ENCODE results near the gene CREB1. TPM values are rescaled to one million over a fixed set of nuclear protein-coding genes. Genes with fewer than 3 reads are reported as not detected.

The CREB1 gene
- total and polyA plus RNA-seq, 9 of the 15 experiments (the other 6 are each of a cell fraction or from before 2014, with no cell fraction given): 8.9 to 51.3 (median 19.5) TPM

DNA sequence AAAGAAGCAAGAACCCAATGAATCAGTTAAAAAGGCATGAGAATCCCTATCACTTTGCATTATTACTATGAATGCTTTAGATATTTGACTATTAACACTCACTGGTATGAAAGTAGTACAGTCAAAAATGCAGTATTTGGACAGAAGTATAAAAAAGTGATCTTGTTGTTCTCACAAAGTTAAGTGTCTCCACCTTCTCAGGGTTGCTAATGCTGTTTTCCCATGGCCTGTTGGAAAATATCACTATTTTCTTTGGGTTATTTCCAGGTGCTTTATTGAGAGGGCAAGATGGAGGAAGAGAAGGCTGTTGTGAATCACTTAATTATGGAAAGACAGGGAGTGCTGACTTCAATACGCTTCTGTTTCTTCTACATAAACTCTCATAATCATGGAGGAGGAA, 13.6 kb upstream of the CREB1 start:
- H3K79me2 ChIP-seq (ENCODE audit: control insufficient read depth, insufficient read depth, low read length): no peaks in the 10 kb centered on the region
- FAIRE-seq (no peak), ATAC-seq (no peak), DNase-seq (ENCODE audit: extremely low read depth in 1 of 4, low spot score in 3 of 4) (no peak)
- no peak overlapping the region for H3K4me3 ChIP-seq
- intact Hi-C loops (cut with micrococcal nuclease) (no loop called here), in situ Hi-C loops (cut with MboI) (no loop called here)
- BruUV-seq (replicated peaks): no TSS peak
- H4K20me1 ChIP-seq (replicated peaks; ENCODE audit: control insufficient read depth, insufficient read depth, low read length): no peaks in the 10 kb centered on the region
- H3K27ac ChIP-seq (ENCODE audit: extremely low read depth, low read depth, low read length): no peak overlapping the region
- no peaks in the 10 kb centered on the region for H3K36me3 ChIP-seq (ENCODE audit: control insufficient read depth, insufficient read depth, low read length)
- H3K4me1 ChIP-seq (replicated peaks in 1 of 2; ENCODE audit: control insufficient read depth in 2 of 2, insufficient read depth in 2 of 2, low read length in 2 of 2): peaks cover 0 to 9% of the 10 kb centered on the region in 2 experiments; a peak in 1 of 5 replicates
- H3K9ac ChIP-seq (ENCODE audit: insufficient read depth in 1 of 2, low read depth in 2 of 2, low read length in 2 of 2): no peak overlapping the region
- TF ChIP-seq, protein P1, sequence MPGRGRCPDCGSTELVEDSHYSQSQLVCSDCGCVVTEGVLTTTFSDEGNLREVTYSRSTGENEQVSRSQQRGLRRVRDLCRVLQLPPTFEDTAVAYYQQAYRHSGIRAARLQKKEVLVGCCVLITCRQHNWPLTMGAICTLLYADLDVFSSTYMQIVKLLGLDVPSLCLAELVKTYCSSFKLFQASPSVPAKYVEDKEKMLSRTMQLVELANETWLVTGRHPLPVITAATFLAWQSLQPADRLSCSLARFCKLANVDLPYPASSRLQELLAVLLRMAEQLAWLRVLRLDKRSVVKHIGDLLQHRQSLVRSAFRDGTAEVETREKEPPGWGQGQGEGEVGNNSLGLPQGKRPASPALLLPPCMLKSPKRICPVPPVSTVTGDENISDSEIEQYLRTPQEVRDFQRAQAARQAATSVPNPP (IDR thresholded peaks at IDR 0.05; ENCODE audit: borderline replicate concordance, insufficient read depth, insufficient read length): no peak
- TF ChIP-seq SMARCA5 (IDR thresholded peaks at IDR 0.05): no peak
- no peaks in the 10 kb centered on the region for H3K9me3 ChIP-seq (replicated peaks; ENCODE audit: control insufficient read depth, insufficient read depth, low read depth, low read length)
- H3K9me1 ChIP-seq (ENCODE audit: control insufficient read depth, insufficient read depth, low read length): no peaks in the 10 kb centered on the region
- no peaks in the 10 kb centered on the region for H3K27me3 ChIP-seq (ENCODE audit: control insufficient read depth in 2 of 2, insufficient read depth in 2 of 2, low read length in 2 of 2)
- CTCF ChIA-PET (ENCODE audit: low intra/inter-chr PET ratio): no interaction called here
- no peak overlapping the region for H3K4me2 ChIP-seq (ENCODE audit: insufficient read depth, low read length)
- no peak overlapping the region for H2AFZ ChIP-seq (ENCODE audit: low read depth, low read length)
- 73% methylated on average over 1 of the region's 1 CpG for WGBS (ENCODE audit: insufficient coverage, low coverage, missing lambda C conversion rate)
- POLR2A ChIA-PET: interaction anchor here (1.5 kb wide), 1 partner anchor 13 kb away, joined by 4 read pairs; no protein-coding TSS in a partner anchor

DNA sequence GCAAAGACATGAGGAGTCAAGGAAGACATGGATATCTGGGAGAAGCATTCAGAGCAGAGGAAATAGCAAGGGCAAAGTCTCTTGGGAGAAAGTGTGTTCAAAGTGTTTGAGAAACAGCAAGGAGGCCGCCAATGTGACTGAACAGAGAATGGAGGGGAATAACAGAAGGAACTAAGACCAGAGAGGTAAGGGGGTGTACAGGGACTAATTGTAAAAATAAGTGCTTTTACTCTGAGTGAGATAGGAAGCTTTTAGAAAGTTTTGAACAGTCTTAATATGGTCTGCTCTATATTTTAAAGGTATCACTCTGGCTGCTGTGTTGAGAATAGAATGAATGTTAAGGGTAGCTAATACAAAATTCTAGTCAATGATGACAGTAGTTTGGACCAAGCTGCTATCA, 6.8 kb upstream of the CREB1 start:
- Histone ChIP-seq H3K36me3 (ENCODE audit: control insufficient read depth, insufficient read depth, low read length) (no peaks in the 10 kb centered on the region; the same call in 2 of the 3 replicates), H3K9me1 (ENCODE audit: control insufficient read depth, insufficient read depth, low read length) (no peaks in the 10 kb centered on the region), H3K27me3 (ENCODE audit: control insufficient read depth in 2 of 2, insufficient read depth in 2 of 2, low read length in 2 of 2) (no peaks in the 10 kb centered on the region), H3K9me3 (replicated peaks; ENCODE audit: control insufficient read depth, insufficient read depth, low read depth, low read length) (no peaks in the 10 kb centered on the region), H3K79me2 (ENCODE audit: control insufficient read depth, insufficient read depth, low read length) (peaks cover 3% of the 10 kb centered on the region; the same call in 2 of the 3 replicates), H2AFZ (ENCODE audit: low read depth, low read length) (no peak overlapping the region), H3K4me3 (no peak overlapping the region), H3K27ac (ENCODE audit: extremely low read depth, low read depth, low read length) (no peak overlapping the region), H3K4me2 (ENCODE audit: insufficient read depth, low read length) (no peak overlapping the region), H3K4me1 (replicated peaks in 1 of 2; ENCODE audit: control insufficient read depth in 2 of 2, insufficient read depth in 2 of 2, low read length in 2 of 2) (peaks cover 0 to 4% of the 10 kb centered on the region in 2 experiments; a peak in 3 of 5 replicates), H4K20me1 (replicated peaks; ENCODE audit: control insufficient read depth, insufficient read depth, low read length) (no peaks in the 10 kb centered on the region), H3K9ac (ENCODE audit: insufficient read depth in 1 of 2, low read depth in 2 of 2, low read length in 2 of 2) (no peak overlapping the region)
- no peak for ATAC-seq
- no peak for DNase-seq (ENCODE audit: extremely low read depth in 1 of 4, low spot score in 3 of 4)
- TF ChIP-seq HDAC8 (tag; IDR thresholded peaks at IDR 0.05): no peak
- no peak for TF ChIP-seq YY1 (IDR thresholded peaks at IDR 0.05; ENCODE audit: borderline replicate concordance in 1 of 3, control insufficient read depth in 1 of 3, extremely low read depth in 1 of 3, insufficient read depth in 3 of 3, insufficient read length in 1 of 3, insufficient replicate concordance in 2 of 3, low read depth in 1 of 3, low read length in 2 of 3)
- no peak for TF ChIP-seq TCF7L2 (IDR thresholded peaks at IDR 0.05; ENCODE audit: low read depth, low read length)
- TF ChIP-seq, protein P2, sequence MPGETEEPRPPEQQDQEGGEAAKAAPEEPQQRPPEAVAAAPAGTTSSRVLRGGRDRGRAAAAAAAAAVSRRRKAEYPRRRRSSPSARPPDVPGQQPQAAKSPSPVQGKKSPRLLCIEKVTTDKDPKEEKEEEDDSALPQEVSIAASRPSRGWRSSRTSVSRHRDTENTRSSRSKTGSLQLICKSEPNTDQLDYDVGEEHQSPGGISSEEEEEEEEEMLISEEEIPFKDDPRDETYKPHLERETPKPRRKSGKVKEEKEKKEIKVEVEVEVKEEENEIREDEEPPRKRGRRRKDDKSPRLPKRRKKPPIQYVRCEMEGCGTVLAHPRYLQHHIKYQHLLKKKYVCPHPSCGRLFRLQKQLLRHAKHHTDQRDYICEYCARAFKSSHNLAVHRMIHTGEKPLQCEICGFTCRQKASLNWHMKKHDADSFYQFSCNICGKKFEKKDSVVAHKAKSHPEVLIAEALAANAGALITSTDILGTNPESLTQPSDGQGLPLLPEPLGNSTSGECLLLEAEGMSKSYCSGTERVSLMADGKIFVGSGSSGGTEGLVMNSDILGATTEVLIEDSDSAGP (CRISPR knock-in tag; IDR thresholded peaks at IDR 0.05): no peak
- TF ChIP-seq, protein P3, sequence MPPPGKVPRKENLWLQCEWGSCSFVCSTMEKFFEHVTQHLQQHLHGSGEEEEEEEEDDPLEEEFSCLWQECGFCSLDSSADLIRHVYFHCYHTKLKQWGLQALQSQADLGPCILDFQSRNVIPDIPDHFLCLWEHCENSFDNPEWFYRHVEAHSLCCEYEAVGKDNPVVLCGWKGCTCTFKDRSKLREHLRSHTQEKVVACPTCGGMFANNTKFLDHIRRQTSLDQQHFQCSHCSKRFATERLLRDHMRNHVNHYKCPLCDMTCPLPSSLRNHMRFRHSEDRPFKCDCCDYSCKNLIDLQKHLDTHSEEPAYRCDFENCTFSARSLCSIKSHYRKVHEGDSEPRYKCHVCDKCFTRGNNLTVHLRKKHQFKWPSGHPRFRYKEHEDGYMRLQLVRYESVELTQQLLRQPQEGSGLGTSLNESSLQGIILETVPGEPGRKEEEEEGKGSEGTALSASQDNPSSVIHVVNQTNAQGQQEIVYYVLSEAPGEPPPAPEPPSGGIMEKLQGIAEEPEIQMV (tag; conservative IDR thresholded peaks at IDR 0.05; ENCODE audit: low read depth): no peak
- TF ChIP-seq TAF9B (IDR thresholded peaks at IDR 0.05; ENCODE audit: partially characterized antibody): no peak
- no peak for TF ChIP-seq MAFG (tag; conservative IDR thresholded peaks at IDR 0.05)
- WGBS (ENCODE audit: insufficient coverage, low coverage, missing lambda C conversion rate): no CpG with 5 or more reads among the region's 1 CpG
- in situ Hi-C loops (cut with MboI): no loop called here
- ChIA-PET POLR2A (no interaction called here), CTCF (ENCODE audit: low intra/inter-chr PET ratio) (no interaction called here)
- no peak for FAIRE-seq
- intact Hi-C loops (cut with micrococcal nuclease): no loop called here
- no TSS peak for BruUV-seq (replicated peaks)

Data from K562 (cell line).